Neural progenitor cell (in vitro differentiated cells): ENCODE measurements around the gene PM20D1.
"Not testable (repeated sequence)": the region's sequence is repeated elsewhere in the genome, so short reads cannot be mapped to it uniquely, and the experiment has no call there.

ENCODE experiments used
- CTCF ChIP-seq: fragments of 200-600 bp; sonication (generic); IDR thresholded peaks from 2 replicates; pipeline ENCODE4 v1.5.1; 2017; ENCODE audit warnings: antibody characterized with exemption, mild to moderate bottlenecking
- EZH2 ChIP-seq: fragments of 200-600 bp; sonication (generic); IDR thresholded peaks from 2 replicates; pipeline ENCODE4 v1.6.1; 2017; ENCODE audit warnings: antibody characterized with exemption, mild to moderate bottlenecking, moderate library complexity
- EZH2phosphoT487 ChIP-seq: fragments of 200-600 bp; sonication (generic); IDR thresholded peaks from 2 replicates; pipeline ENCODE4 v1.6.1; 2017; ENCODE audit warnings: antibody characterized with exemption

DNA sequence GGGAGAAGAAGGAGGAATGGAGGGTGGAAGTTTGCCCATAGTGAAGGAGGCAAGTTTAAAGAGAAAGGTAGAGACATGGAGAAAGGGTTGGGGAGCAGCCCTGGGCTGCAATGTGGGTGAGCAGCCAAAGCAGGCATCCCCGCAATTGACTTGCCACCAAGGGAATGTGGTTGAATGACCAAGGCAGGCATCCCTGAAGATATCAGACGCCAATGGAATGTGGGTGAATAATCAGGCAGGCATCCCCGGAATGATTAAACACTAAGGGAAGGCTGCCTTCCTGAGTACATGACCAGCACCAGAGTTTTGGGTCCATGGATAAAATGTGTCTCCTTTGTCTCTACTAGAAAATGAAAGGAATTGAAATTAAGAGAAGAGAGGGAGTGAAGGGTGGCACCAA, 39.8 kb upstream of the PM20D1 start:
- not testable (repeated sequence) for TF ChIP-seq CTCF, EZH2, EZH2phosphoT487
